Activated naive CD4-positive, alpha-beta T cell treated with anti-CD3 and anti-CD28 coated beads, Interleukin-2, amount 50 U/mL, for 24 hours (primary cell): ENCODE data around the gene ITGB8.
"Not testable (repeated sequence)": the region's sequence is repeated elsewhere in the genome, so short reads cannot be mapped to it uniquely, and the experiment has no call there.

Experiments used
- H3K27ac Mint-ChIP-seq: one replicate; pipeline ENCODE4 v1.8.0; 2021; ENCODE audit warnings: mild to moderate bottlenecking, mixed read lengths
- H3K27me3 Mint-ChIP-seq: one replicate; pipeline ENCODE4 v1.8.0; 2021; ENCODE audit warnings: mixed read lengths
- H3K36me3 Mint-ChIP-seq: one replicate; pipeline ENCODE4 v1.8.0; 2021; ENCODE audit warnings: mixed read lengths
- H3K4me1 Mint-ChIP-seq: one replicate; pipeline ENCODE4 v1.8.0; 2021; ENCODE audit warnings: mixed read lengths
- H3K4me3 Mint-ChIP-seq: one replicate; pipeline ENCODE4 v1.8.0; 2021; ENCODE audit warnings: mild to moderate bottlenecking, mixed read lengths
- H3K9me3 Mint-ChIP-seq: one replicate; pipeline ENCODE4 v1.8.0; 2021; ENCODE audit warnings: mixed read lengths

ITGB8 gene

GRCh38 chr7:20302300-20302699 lies 28.4 kb upstream of the ITGB8 start:
- not testable (repeated sequence) for H3K4me3 Mint-ChIP-seq, H3K27me3 Mint-ChIP-seq, H3K27ac Mint-ChIP-seq, H3K36me3 Mint-ChIP-seq, H3K9me3 Mint-ChIP-seq, H3K4me1 Mint-ChIP-seq

GRCh38 chr7:20302891-20303290 lies 27.8 kb upstream of the ITGB8 start:
- Mint-ChIP-seq H3K4me3 (no peak overlapping the region), H3K27ac (no peak overlapping the region), H3K27me3 (no peaks in the 10 kb centered on the region), H3K36me3 (no peaks in the 10 kb centered on the region), H3K9me3 (no peaks in the 10 kb centered on the region), H3K4me1 (no peaks in the 10 kb centered on the region)

GRCh38 chr7:20304366-20304765 lies 26.3 kb upstream of the ITGB8 start:
- Mint-ChIP-seq H3K27me3 (no peaks in the 10 kb centered on the region), H3K27ac (no peak overlapping the region), H3K4me1 (no peaks in the 10 kb centered on the region), H3K9me3 (no peaks in the 10 kb centered on the region), H3K4me3 (no peak overlapping the region), H3K36me3 (no peaks in the 10 kb centered on the region)

GRCh38 chr7:20305726-20306125 lies 25.0 kb upstream of the ITGB8 start:
- H3K27ac Mint-ChIP-seq = no peak overlapping the region
- no peaks in the 10 kb centered on the region for H3K27me3 Mint-ChIP-seq
- H3K4me3 Mint-ChIP-seq = no peak overlapping the region
- H3K36me3 Mint-ChIP-seq = no peaks in the 10 kb centered on the region
- H3K4me1 Mint-ChIP-seq = no peaks in the 10 kb centered on the region
- H3K9me3 Mint-ChIP-seq = no peaks in the 10 kb centered on the region

GRCh38 chr7:20306180-20306946 lies 24.3 kb upstream of the ITGB8 start:
- Mint-ChIP-seq H3K4me1 (no peaks in the 10 kb centered on the region), H3K4me3 (no peak overlapping the region), H3K27me3 (no peaks in the 10 kb centered on the region), H3K36me3 (no peaks in the 10 kb centered on the region), H3K9me3 (no peaks in the 10 kb centered on the region), H3K27ac (no peak overlapping the region)

- Mint-ChIP-seq H3K27me3 (no peaks in the 10 kb centered on the region), H3K4me1 (no peaks in the 10 kb centered on the region), H3K27ac (no peak overlapping the region), H3K9me3 (no peaks in the 10 kb centered on the region), H3K36me3 (no peaks in the 10 kb centered on the region), H3K4me3 (no peak overlapping the region)
These were observed 23.6 kb upstream of the ITGB8 start for GRCh38 chr7:20307119-20307518.

- H3K4me3 Mint-ChIP-seq = no peak overlapping the region
These were observed 22.8 kb upstream of the ITGB8 start for GRCh38 chr7:20307901-20308300.

GRCh38 chr7:20310301-20310700 lies 20.4 kb upstream of the ITGB8 start:
- no peaks in the 10 kb centered on the region for H3K4me1 Mint-ChIP-seq
- no peak overlapping the region for H3K27ac Mint-ChIP-seq
- no peaks in the 10 kb centered on the region for H3K9me3 Mint-ChIP-seq
- no peaks in the 10 kb centered on the region for H3K36me3 Mint-ChIP-seq
- no peak overlapping the region for H3K4me3 Mint-ChIP-seq
- no peaks in the 10 kb centered on the region for H3K27me3 Mint-ChIP-seq

More at GRCh38 chr7:20307901-20308300, 22.8 kb upstream of the ITGB8 start:
- H3K4me1 Mint-ChIP-seq = no peaks in the 10 kb centered on the region
- H3K36me3 Mint-ChIP-seq = no peaks in the 10 kb centered on the region
- no peaks in the 10 kb centered on the region for H3K27me3 Mint-ChIP-seq
- H3K9me3 Mint-ChIP-seq = no peaks in the 10 kb centered on the region
- H3K27ac Mint-ChIP-seq = no peak overlapping the region

GRCh38 chr7:20310963-20311742 lies 19.5 kb upstream of the ITGB8 start:
- H3K27me3 Mint-ChIP-seq = no peaks in the 10 kb centered on the region
- H3K4me3 Mint-ChIP-seq = no peak overlapping the region
- no peaks in the 10 kb centered on the region for H3K4me1 Mint-ChIP-seq
- H3K36me3 Mint-ChIP-seq = no peaks in the 10 kb centered on the region
- H3K9me3 Mint-ChIP-seq = no peaks in the 10 kb centered on the region
- no peak overlapping the region for H3K27ac Mint-ChIP-seq

GRCh38 chr7:20311743-20312042 lies 19.0 kb upstream of the ITGB8 start:
- H3K27ac Mint-ChIP-seq = no peak overlapping the region
- no peaks in the 10 kb centered on the region for H3K9me3 Mint-ChIP-seq
- no peaks in the 10 kb centered on the region for H3K36me3 Mint-ChIP-seq
- H3K4me3 Mint-ChIP-seq = no peak overlapping the region
- no peaks in the 10 kb centered on the region for H3K27me3 Mint-ChIP-seq
- H3K4me1 Mint-ChIP-seq = no peaks in the 10 kb centered on the region

- Mint-ChIP-seq H3K4me3 (no peak overlapping the region), H3K36me3 (no peaks in the 10 kb centered on the region), H3K27ac (no peak overlapping the region), H3K4me1 (no peaks in the 10 kb centered on the region), H3K9me3 (no peaks in the 10 kb centered on the region), H3K27me3 (no peaks in the 10 kb centered on the region)
These were observed 18.1 kb upstream of the ITGB8 start for GRCh38 chr7:20312562-20312961.

- no peak overlapping the region for H3K4me3 Mint-ChIP-seq
- no peaks in the 10 kb centered on the region for H3K27me3 Mint-ChIP-seq
- no peaks in the 10 kb centered on the region for H3K36me3 Mint-ChIP-seq
- no peaks in the 10 kb centered on the region for H3K4me1 Mint-ChIP-seq
- H3K27ac Mint-ChIP-seq = no peak overlapping the region
- no peaks in the 10 kb centered on the region for H3K9me3 Mint-ChIP-seq
These were observed 17.1 kb upstream of the ITGB8 start for GRCh38 chr7:20313626-20314025.

- Mint-ChIP-seq H3K27ac (no peak overlapping the region), H3K9me3 (no peaks in the 10 kb centered on the region), H3K4me3 (no peak overlapping the region), H3K27me3 (no peaks in the 10 kb centered on the region), H3K4me1 (no peaks in the 10 kb centered on the region), H3K36me3 (no peaks in the 10 kb centered on the region)
These were observed 16.5 kb upstream of the ITGB8 start for GRCh38 chr7:20314198-20314597.

- Mint-ChIP-seq H3K27ac (no peak overlapping the region), H3K27me3 (no peaks in the 10 kb centered on the region), H3K4me1 (no peaks in the 10 kb centered on the region), H3K36me3 (no peaks in the 10 kb centered on the region), H3K4me3 (no peak overlapping the region), H3K9me3 (no peaks in the 10 kb centered on the region)
These were observed 14.0 kb upstream of the ITGB8 start for GRCh38 chr7:20316706-20317105.

GRCh38 chr7:20317413-20317812 lies 13.3 kb upstream of the ITGB8 start:
- Mint-ChIP-seq H3K27me3 (no peaks in the 10 kb centered on the region), H3K9me3 (no peaks in the 10 kb centered on the region), H3K36me3 (no peaks in the 10 kb centered on the region), H3K27ac (no peak overlapping the region), H3K4me1 (no peaks in the 10 kb centered on the region), H3K4me3 (no peak overlapping the region)

GRCh38 chr7:20318933-20319332 lies 11.8 kb upstream of the ITGB8 start:
- H3K9me3 Mint-ChIP-seq = no peaks in the 10 kb centered on the region
- H3K36me3 Mint-ChIP-seq = no peaks in the 10 kb centered on the region
- H3K27ac Mint-ChIP-seq = no peak overlapping the region
- H3K4me3 Mint-ChIP-seq = no peak overlapping the region
- H3K27me3 Mint-ChIP-seq = no peaks in the 10 kb centered on the region
- no peaks in the 10 kb centered on the region for H3K4me1 Mint-ChIP-seq
